ENCODE results near the gene NUP214.

NUP214 gene

GRCh38 chr9:131178926-131179325, 53.5 kb downstream of the NUP214 start:
- no peak overlapping the region for H3K4me3 ChIP-seq (ENCODE audit: low read depth, low read length)
- no peak overlapping the region for H4K91ac ChIP-seq (ENCODE audit: low read depth, low read length)
- H2BK12ac ChIP-seq (ENCODE audit: low read length), result no peak overlapping the region
- H3K23ac ChIP-seq (ENCODE audit: low read length), result no peak overlapping the region
- no peak overlapping the region for H3K4ac ChIP-seq (ENCODE audit: low read depth, low read length)
- no peak overlapping the region for H2AFZ ChIP-seq (ENCODE audit: insufficient read depth, low read length, poor library complexity)
- H2BK120ac ChIP-seq (ENCODE audit: insufficient read depth, low read length, poor library complexity), result no peak overlapping the region
- no peaks in the 10 kb centered on the region for H3K27me3 ChIP-seq (ENCODE audit: insufficient read depth, low read length)
- peaks cover 5 to 9% of the 10 kb centered on the region in 2 experiments for H3K4me1 ChIP-seq (ENCODE audit: control insufficient read depth in 1 of 2, insufficient read depth in 2 of 2, low read length in 2 of 2)
- H2AK5ac ChIP-seq (ENCODE audit: low read length), result no peak overlapping the region
- H3K36me3 ChIP-seq (ENCODE audit: control insufficient read depth in 1 of 2, insufficient read depth in 2 of 2, low read length in 2 of 2), result peaks cover 23 to 33% of the 10 kb centered on the region in 2 experiments
- H3K18ac ChIP-seq (ENCODE audit: low read length), result no peak overlapping the region
- no peak overlapping the region for H4K8ac ChIP-seq (ENCODE audit: low read depth, low read length)
- H4K12ac ChIP-seq (ENCODE audit: low read depth, low read length), result no peak overlapping the region
- no CpG with 5 or more reads among the region's 1 CpG for WGBS (ENCODE audit: extremely low coverage, insufficient coverage, insufficient read length)
- no peak overlapping the region for H3K14ac ChIP-seq (ENCODE audit: low read length)
- no peak overlapping the region for H3K4me2 ChIP-seq (ENCODE audit: low read length)
- no peak for DNase-seq
- H3K79me1 ChIP-seq (ENCODE audit: low read length), result no peaks in the 10 kb centered on the region
- no peak overlapping the region for H3K9ac ChIP-seq (ENCODE audit: low read length)
- no peaks in the 10 kb centered on the region for H3K9me3 ChIP-seq (ENCODE audit: insufficient read depth, low read depth, low read length)
- H3K27ac ChIP-seq (ENCODE audit: low read depth, low read length), result peak overlapping the region; percentile 8
- no peak overlapping the region for H2BK5ac ChIP-seq (ENCODE audit: low read depth, low read length, poor library complexity)
- no peaks in the 10 kb centered on the region for H3K79me2 ChIP-seq (ENCODE audit: control insufficient read depth, insufficient read depth, low read length, poor library complexity)

DNA sequence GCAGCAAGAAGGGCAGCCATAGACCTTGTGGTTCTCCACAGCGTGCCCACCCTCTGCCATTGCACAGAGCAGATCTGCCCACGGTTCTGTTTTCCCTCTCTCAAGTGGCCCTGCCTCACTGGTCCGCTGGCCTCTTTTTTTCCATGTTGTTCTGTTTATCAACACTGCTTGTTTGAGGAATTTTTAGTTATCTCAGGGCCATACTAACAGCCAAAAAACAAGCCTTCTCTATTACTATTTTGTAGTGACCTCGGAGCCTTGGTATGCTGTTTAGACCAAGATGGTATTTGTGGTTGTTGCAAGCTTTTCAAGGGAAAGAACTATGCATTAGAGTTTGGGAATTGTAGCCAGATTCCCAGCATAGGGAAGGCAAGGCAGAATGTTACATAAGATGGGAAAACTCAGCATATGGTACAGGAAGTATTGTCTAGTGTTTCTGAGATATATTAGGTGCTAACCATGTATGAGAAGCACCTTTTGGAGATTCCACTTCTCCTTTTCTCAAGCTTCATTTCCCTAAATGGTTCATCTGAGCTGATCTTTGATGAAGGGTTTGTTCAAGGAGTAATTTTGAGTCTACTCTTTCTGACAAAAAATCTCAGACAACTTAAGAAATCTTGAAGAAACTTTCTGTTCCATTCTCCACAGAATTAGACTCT, 54.3 kb downstream of the NUP214 start:
- no peak overlapping the region for H2AK5ac ChIP-seq (ENCODE audit: low read length)
- DNase-seq, result peak; percentile 58 to 90
- H2BK12ac ChIP-seq (ENCODE audit: low read length), result no peak overlapping the region
- no peak overlapping the region for H3K4me2 ChIP-seq (ENCODE audit: low read length)
- no peak overlapping the region for H4K91ac ChIP-seq (ENCODE audit: low read depth, low read length)
- no peak overlapping the region for H3K4me3 ChIP-seq (ENCODE audit: low read depth, low read length)
- H3K27me3 ChIP-seq (ENCODE audit: insufficient read depth, low read length), result no peaks in the 10 kb centered on the region
- no peak overlapping the region for H2BK5ac ChIP-seq (ENCODE audit: low read depth, low read length, poor library complexity)
- no CpG with 5 or more reads among the region's 4 CpGs for WGBS (ENCODE audit: extremely low coverage, insufficient coverage, insufficient read length)
- no peak overlapping the region for H3K23ac ChIP-seq (ENCODE audit: low read length)
- no peak overlapping the region for H3K18ac ChIP-seq (ENCODE audit: low read length)
- no peak overlapping the region for H4K8ac ChIP-seq (ENCODE audit: low read depth, low read length)
- H3K27ac ChIP-seq (ENCODE audit: low read depth, low read length), result peak overlapping the region; percentile 8
- no peaks in the 10 kb centered on the region for H3K79me2 ChIP-seq (ENCODE audit: control insufficient read depth, insufficient read depth, low read length, poor library complexity)
- H3K4ac ChIP-seq (ENCODE audit: low read depth, low read length), result no peak overlapping the region
- no peak overlapping the region for H4K12ac ChIP-seq (ENCODE audit: low read depth, low read length)
- no peaks in the 10 kb centered on the region for H3K79me1 ChIP-seq (ENCODE audit: low read length)
- H3K9me3 ChIP-seq (ENCODE audit: insufficient read depth, low read depth, low read length), result no peaks in the 10 kb centered on the region
- peaks cover 5 to 9% of the 10 kb centered on the region in 2 experiments for H3K4me1 ChIP-seq (ENCODE audit: control insufficient read depth in 1 of 2, insufficient read depth in 2 of 2, low read length in 2 of 2)
- no peak overlapping the region for H3K14ac ChIP-seq (ENCODE audit: low read length)
- H2BK120ac ChIP-seq (ENCODE audit: insufficient read depth, low read length, poor library complexity), result no peak overlapping the region
- H2AFZ ChIP-seq (ENCODE audit: insufficient read depth, low read length, poor library complexity), result no peak overlapping the region
- no peak overlapping the region for H3K9ac ChIP-seq (ENCODE audit: low read length)
- H3K36me3 ChIP-seq (ENCODE audit: control insufficient read depth in 1 of 2, insufficient read depth in 2 of 2, low read length in 2 of 2), result peaks cover 18 to 29% of the 10 kb centered on the region in 2 experiments

DNA sequence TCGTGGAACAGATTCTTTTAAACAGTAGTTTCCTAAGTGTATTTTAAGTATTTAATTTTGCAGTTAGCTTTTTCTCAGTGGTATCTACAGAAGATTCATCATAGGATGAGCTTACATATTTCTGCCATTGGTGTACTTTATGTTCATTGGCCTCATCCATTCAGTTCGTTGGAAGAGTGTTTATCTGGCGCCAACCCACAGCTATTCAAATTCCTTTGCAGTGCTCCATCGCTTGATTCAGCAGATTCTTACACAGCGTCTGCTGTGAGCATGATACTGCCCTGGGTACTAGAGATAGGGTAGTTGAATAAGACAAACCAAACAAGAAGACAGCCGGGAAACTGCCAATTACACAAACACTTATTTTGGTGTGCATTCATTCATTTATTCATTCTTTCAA, 55.1 kb downstream of the NUP214 start:
- no peak overlapping the region for H2BK120ac ChIP-seq (ENCODE audit: insufficient read depth, low read length, poor library complexity)

GRCh38 chr9:131181091-131181681, 55.8 kb downstream of the NUP214 start:
- H2BK120ac ChIP-seq (ENCODE audit: insufficient read depth, low read length, poor library complexity), result no peak overlapping the region
- no peak overlapping the region for H3K9ac ChIP-seq (ENCODE audit: low read length)
- no peak overlapping the region for H3K4me3 ChIP-seq (ENCODE audit: low read depth, low read length)
- peak in 1 of 2 donors; percentile 8 for DNase-seq
- no peak overlapping the region for H3K4me2 ChIP-seq (ENCODE audit: low read length)
- H2AK5ac ChIP-seq (ENCODE audit: low read length), result no peak overlapping the region
- no peak overlapping the region for H4K8ac ChIP-seq (ENCODE audit: low read depth, low read length)
- no peak overlapping the region for H4K12ac ChIP-seq (ENCODE audit: low read depth, low read length)
- H3K79me2 ChIP-seq (ENCODE audit: control insufficient read depth, insufficient read depth, low read length, poor library complexity), result no peaks in the 10 kb centered on the region
- no peak overlapping the region for H2BK5ac ChIP-seq (ENCODE audit: low read depth, low read length, poor library complexity)
- no peaks in the 10 kb centered on the region for H3K79me1 ChIP-seq (ENCODE audit: low read length)
- H3K4me1 ChIP-seq (ENCODE audit: control insufficient read depth in 1 of 2, insufficient read depth in 2 of 2, low read length in 2 of 2), result peaks cover 5 to 9% of the 10 kb centered on the region in 2 experiments
- no peak overlapping the region for H3K23ac ChIP-seq (ENCODE audit: low read length)
- no peak overlapping the region for H3K18ac ChIP-seq (ENCODE audit: low read length)
- H3K27ac ChIP-seq (ENCODE audit: low read depth, low read length), result no peak overlapping the region
- H4K91ac ChIP-seq (ENCODE audit: low read depth, low read length), result no peak overlapping the region
- peaks cover 10 to 20% of the 10 kb centered on the region in 2 experiments for H3K36me3 ChIP-seq (ENCODE audit: control insufficient read depth in 1 of 2, insufficient read depth in 2 of 2, low read length in 2 of 2)
- H2AFZ ChIP-seq (ENCODE audit: insufficient read depth, low read length, poor library complexity), result no peak overlapping the region
- H3K9me3 ChIP-seq (ENCODE audit: insufficient read depth, low read depth, low read length), result no peaks in the 10 kb centered on the region
- no peaks in the 10 kb centered on the region for H3K27me3 ChIP-seq (ENCODE audit: insufficient read depth, low read length)
- H3K14ac ChIP-seq (ENCODE audit: low read length), result no peak overlapping the region
- H3K4ac ChIP-seq (ENCODE audit: low read depth, low read length), result no peak overlapping the region
- no peak overlapping the region for H2BK12ac ChIP-seq (ENCODE audit: low read length)
- no CpG with 5 or more reads among the region's 6 CpGs for WGBS (ENCODE audit: extremely low coverage, insufficient coverage, insufficient read length)

More for the DNA sequence above, 55.1 kb downstream of the NUP214 start:
- no peak overlapping the region for H2AFZ ChIP-seq (ENCODE audit: insufficient read depth, low read length, poor library complexity)
- no peak overlapping the region for H2BK12ac ChIP-seq (ENCODE audit: low read length)
- no peak overlapping the region for H4K91ac ChIP-seq (ENCODE audit: low read depth, low read length)
- H4K12ac ChIP-seq (ENCODE audit: low read depth, low read length), result no peak overlapping the region
- H3K79me2 ChIP-seq (ENCODE audit: control insufficient read depth, insufficient read depth, low read length, poor library complexity), result no peaks in the 10 kb centered on the region
- H3K14ac ChIP-seq (ENCODE audit: low read length), result no peak overlapping the region
- H2AK5ac ChIP-seq (ENCODE audit: low read length), result no peak overlapping the region
- no peak overlapping the region for H3K4ac ChIP-seq (ENCODE audit: low read depth, low read length)
- DNase-seq, result peak; percentile 83 to 88
- H3K27ac ChIP-seq (ENCODE audit: low read depth, low read length), result no peak overlapping the region
- no peak overlapping the region for H2BK5ac ChIP-seq (ENCODE audit: low read depth, low read length, poor library complexity)
- no peak overlapping the region for H3K9ac ChIP-seq (ENCODE audit: low read length)
- H3K18ac ChIP-seq (ENCODE audit: low read length), result no peak overlapping the region
- no CpG with 5 or more reads among the region's 6 CpGs for WGBS (ENCODE audit: extremely low coverage, insufficient coverage, insufficient read length)
- no peak overlapping the region for H3K23ac ChIP-seq (ENCODE audit: low read length)
- H3K4me1 ChIP-seq (ENCODE audit: control insufficient read depth in 1 of 2, insufficient read depth in 2 of 2, low read length in 2 of 2), result peaks cover 5 to 9% of the 10 kb centered on the region in 2 experiments
- H3K27me3 ChIP-seq (ENCODE audit: insufficient read depth, low read length), result no peaks in the 10 kb centered on the region
- H3K36me3 ChIP-seq (ENCODE audit: control insufficient read depth in 1 of 2, insufficient read depth in 2 of 2, low read length in 2 of 2), result peaks cover 14 to 24% of the 10 kb centered on the region in 2 experiments
- no peak overlapping the region for H3K4me3 ChIP-seq (ENCODE audit: low read depth, low read length)
- H3K4me2 ChIP-seq (ENCODE audit: low read length), result no peak overlapping the region
- no peaks in the 10 kb centered on the region for H3K9me3 ChIP-seq (ENCODE audit: insufficient read depth, low read depth, low read length)
- no peak overlapping the region for H4K8ac ChIP-seq (ENCODE audit: low read depth, low read length)
- no peaks in the 10 kb centered on the region for H3K79me1 ChIP-seq (ENCODE audit: low read length)
